GM21515 (cell line): ENCODE results near the gene THADA.
"Not testable (repeated sequence)": the region's sequence is repeated elsewhere in the genome, so short reads cannot be mapped to it uniquely, and the experiment has no call there.

ENCODE experiments used
- ATAC-seq: cut with Tn5 transposase; IDR thresholded peaks from one replicate; pipeline ENCODE4 v1.9.1; 2021; ENCODE audit not compliant: unreplicated experiment

Gene THADA

GRCh38 chr2:43419876-43420275, 176.0 kb downstream of the THADA start:
- ATAC-seq = no peak

GRCh38 chr2:43419243-43419642, 176.6 kb downstream of the THADA start:
- no peak for ATAC-seq

- no peak for ATAC-seq
Observed at GRCh38 chr2:43418680-43419079, 177.2 kb downstream of the THADA start.

- ATAC-seq = no peak
Observed at GRCh38 chr2:43417300-43417699, 178.5 kb downstream of the THADA start.

GRCh38 chr2:43415592-43415991, 180.2 kb downstream of the THADA start:
- no peak for ATAC-seq

- no peak for ATAC-seq
Observed at GRCh38 chr2:43414586-43415135, 181.2 kb downstream of the THADA start.

GRCh38 chr2:43414033-43414432, 181.8 kb downstream of the THADA start:
- ATAC-seq = no peak

- no peak for ATAC-seq
Observed at GRCh38 chr2:43412114-43412753, 183.6 kb downstream of the THADA start.

GRCh38 chr2:43410055-43410604, 185.7 kb downstream of the THADA start:
- ATAC-seq = no peak

GRCh38 chr2:43408407-43409160, 187.3 kb downstream of the THADA start:
- peak; percentile 81 for ATAC-seq

- peak; percentile 36 for ATAC-seq
Observed at GRCh38 chr2:43407935-43408334, 187.9 kb downstream of the THADA start.

GRCh38 chr2:43406651-43407279, 189.1 kb downstream of the THADA start:
- ATAC-seq = no peak

GRCh38 chr2:43405829-43406228, 190.0 kb downstream of the THADA start:
- ATAC-seq = no peak

GRCh38 chr2:43402452-43402937, 193.3 kb downstream of the THADA start:
- peak; percentile 60 for ATAC-seq

GRCh38 chr2:43402002-43402401, 193.8 kb downstream of the THADA start:
- ATAC-seq = peak; percentile 86

GRCh38 chr2:43400508-43400907, 195.3 kb downstream of the THADA start:
- ATAC-seq = no peak

- no peak for ATAC-seq
Observed at GRCh38 chr2:43399515-43400264, 196.1 kb downstream of the THADA start.

- ATAC-seq = no peak
Observed at GRCh38 chr2:43399098-43399497, 196.7 kb downstream of the THADA start.

GRCh38 chr2:43397821-43398220, 198.0 kb downstream of the THADA start:
- no peak for ATAC-seq

GRCh38 chr2:43397411-43397810, 198.4 kb downstream of the THADA start:
- ATAC-seq = no peak

GRCh38 chr2:43396344-43396743, 199.5 kb downstream of the THADA start:
- not testable (repeated sequence) for ATAC-seq
